ENCODE results near the gene PHEX. TPM values are rescaled to one million over a fixed set of nuclear protein-coding genes. Genes with fewer than 3 reads are reported as not detected.
"Not testable (repeated sequence)": the region's sequence is repeated elsewhere in the genome, so short reads cannot be mapped to it uniquely, and the experiment has no call there.

PHEX gene
- total RNA-seq, 1 donor from 2014 or later = 0.96 TPM

DNA sequence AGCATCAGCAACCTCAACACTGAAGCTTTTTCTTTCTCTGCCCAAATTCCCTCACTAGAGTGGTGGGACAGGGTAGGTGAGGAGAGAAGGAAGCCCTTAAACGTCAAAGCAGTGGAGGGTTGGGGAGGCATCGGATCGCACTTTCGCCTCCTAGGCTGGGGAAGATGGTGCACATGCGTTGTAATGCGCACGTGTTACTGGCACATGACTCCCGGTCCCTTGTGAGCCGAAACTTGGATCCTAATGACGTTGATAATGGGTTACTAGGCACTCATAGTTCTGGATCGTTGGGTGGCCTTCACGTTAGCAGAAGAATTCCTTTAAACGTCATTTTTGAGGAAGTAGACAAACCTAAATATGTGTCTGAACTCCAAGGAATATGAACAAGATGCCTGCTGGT, 240.5 kb downstream of the PHEX start, which contains the start of gene CBLL2:
Gene CBLL2 (plus strand): TSS at position 301 of the 400 bp plus-strand sequence. CDS start 79 bp downstream, at position 380.
- H3K9me3 Mint-ChIP-seq = peaks cover 34% of the 10 kb centered on the region
- H3K4me3 Mint-ChIP-seq = no peak within 1 kb of the TSS

DNA sequence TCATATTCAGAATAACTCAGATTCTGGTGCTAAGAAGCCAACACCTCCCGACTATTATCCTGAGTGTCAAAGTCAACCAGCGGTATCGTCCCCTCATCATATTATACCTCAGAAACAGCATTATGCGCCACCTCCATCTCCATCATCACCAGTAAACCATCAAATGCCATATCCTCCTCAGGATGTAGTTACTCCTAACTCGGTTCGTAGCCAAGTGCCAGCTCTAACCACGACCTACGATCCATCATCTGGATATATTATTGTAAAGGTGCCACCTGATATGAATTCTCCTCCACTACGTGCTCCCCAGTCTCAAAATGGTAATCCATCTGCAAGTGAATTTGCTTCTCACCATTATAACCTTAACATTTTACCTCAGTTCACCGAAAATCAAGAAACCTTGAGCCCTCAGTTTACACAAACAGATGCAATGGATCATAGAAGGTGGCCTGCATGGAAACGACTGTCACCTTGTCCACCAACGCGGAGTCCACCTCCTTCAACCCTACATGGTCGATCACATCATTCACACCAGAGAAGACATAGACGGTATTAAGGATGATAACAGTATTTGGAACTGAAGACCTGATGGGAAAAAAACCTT, 241.7 kb downstream of the PHEX start:
- Mint-ChIP-seq H3K27ac (no peak overlapping the region), H3K9me3 (peaks cover 42% of the 10 kb centered on the region), H3K36me3 (peaks cover 4% of the 10 kb centered on the region), H3K4me3 (no peak overlapping the region), H3K4me1 (peaks cover 5% of the 10 kb centered on the region), H3K27me3 (ENCODE audit: low read depth) (no peaks in the 10 kb centered on the region)
- DNase-seq (ENCODE audit: low spot score in 2 of 2, unreplicated experiment in 2 of 2) = no peak
- no peak for TF ChIP-seq CTCF (IDR thresholded peaks at IDR 0.05; ENCODE audit: unreplicated experiment)

More for the DNA sequence above, 240.5 kb downstream of the PHEX start, which contains the start of gene CBLL2:
- no peaks in the 10 kb centered on the region for H3K27me3 Mint-ChIP-seq (ENCODE audit: low read depth)
- no peak for DNase-seq (ENCODE audit: low spot score in 2 of 2, unreplicated experiment in 2 of 2)
- peaks cover 4% of the 10 kb centered on the region for H3K36me3 Mint-ChIP-seq
- H3K4me1 Mint-ChIP-seq = peaks cover 7% of the 10 kb centered on the region
- TF ChIP-seq CTCF (IDR thresholded peaks at IDR 0.05; ENCODE audit: unreplicated experiment) = no peak
- H3K27ac Mint-ChIP-seq = no peak within 1 kb of the TSS

DNA sequence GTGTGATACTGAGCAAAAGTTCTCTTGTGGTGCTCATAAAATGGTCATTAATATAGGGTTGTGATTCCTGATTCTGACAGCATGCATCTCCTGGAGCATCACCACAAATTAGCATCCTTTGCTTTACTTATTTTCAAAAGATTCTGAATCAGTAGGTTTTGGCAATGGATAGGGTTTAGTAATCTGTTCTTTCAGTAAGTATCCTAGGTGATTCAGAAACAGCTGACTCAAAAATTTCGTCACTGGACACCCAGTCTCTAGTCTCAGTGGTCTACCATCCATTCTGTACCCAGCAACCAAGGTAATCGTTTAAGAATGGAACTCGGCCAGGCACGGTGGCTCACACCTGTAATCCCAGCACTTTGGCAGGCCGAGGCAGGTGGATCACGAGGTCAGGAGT, 244.7 kb downstream of the PHEX start:
- no peak for TF ChIP-seq CTCF (IDR thresholded peaks at IDR 0.05; ENCODE audit: unreplicated experiment)
- H3K36me3 Mint-ChIP-seq = peaks cover 2% of the 10 kb centered on the region
- H3K9me3 Mint-ChIP-seq = peaks cover 46% of the 10 kb centered on the region
- no peak overlapping the region for H3K27ac Mint-ChIP-seq
- no peak overlapping the region for H3K4me3 Mint-ChIP-seq
- no peaks in the 10 kb centered on the region for H3K4me1 Mint-ChIP-seq
- no peak for DNase-seq (ENCODE audit: low spot score in 2 of 2, unreplicated experiment in 2 of 2)
- H3K27me3 Mint-ChIP-seq (ENCODE audit: low read depth) = no peaks in the 10 kb centered on the region

GRCh38 chrX:22278375-22278774, 246.2 kb downstream of the PHEX start:
- Mint-ChIP-seq H3K36me3 (peaks cover 2% of the 10 kb centered on the region), H3K4me3 (no peak overlapping the region), H3K27ac (no peak overlapping the region), H3K27me3 (ENCODE audit: low read depth) (no peaks in the 10 kb centered on the region), H3K9me3 (peaks cover 52% of the 10 kb centered on the region), H3K4me1 (no peaks in the 10 kb centered on the region)
- no peak for TF ChIP-seq CTCF (IDR thresholded peaks at IDR 0.05; ENCODE audit: unreplicated experiment)
- DNase-seq (ENCODE audit: low spot score in 2 of 2, unreplicated experiment in 2 of 2) = no peak

DNA sequence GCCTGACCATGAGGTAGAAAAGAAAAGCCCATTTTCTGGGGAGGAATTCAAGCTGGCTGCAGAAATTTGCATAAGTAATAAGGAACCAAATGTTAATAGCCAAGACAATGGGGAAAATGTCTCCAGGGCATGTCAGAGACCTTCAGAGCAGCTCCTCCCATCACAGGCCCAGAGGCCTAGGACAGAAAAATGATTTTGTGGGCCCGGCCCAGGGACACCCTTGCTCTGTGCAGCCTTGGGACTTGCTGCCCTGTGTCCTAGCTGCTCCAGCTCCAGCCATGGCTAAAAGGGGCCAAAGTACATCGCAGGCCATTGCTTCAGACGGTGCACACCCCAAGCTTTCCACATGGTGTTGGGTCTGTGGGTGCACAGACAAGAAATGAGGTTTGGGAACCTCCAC, 257.1 kb downstream of the PHEX start:
- H3K27ac Mint-ChIP-seq; H3K27me3 Mint-ChIP-seq (ENCODE audit: low read depth); H3K36me3 Mint-ChIP-seq; DNase-seq (ENCODE audit: low spot score in 2 of 2, unreplicated experiment in 2 of 2); H3K4me1 Mint-ChIP-seq; H3K4me3 Mint-ChIP-seq: not testable (repeated sequence)
- H3K9me3 Mint-ChIP-seq = peaks cover 49% of the 10 kb centered on the region

GRCh38 chrX:22296871-22297270, 264.7 kb downstream of the PHEX start:
- no peaks in the 10 kb centered on the region for H3K36me3 Mint-ChIP-seq
- no peak overlapping the region for H3K4me3 Mint-ChIP-seq
- no peak overlapping the region for H3K27ac Mint-ChIP-seq
- peaks cover 15% of the 10 kb centered on the region for H3K4me1 Mint-ChIP-seq
- no peak for TF ChIP-seq CTCF (IDR thresholded peaks at IDR 0.05; ENCODE audit: unreplicated experiment)
- H3K27me3 Mint-ChIP-seq (ENCODE audit: low read depth) = no peaks in the 10 kb centered on the region
- H3K9me3 Mint-ChIP-seq = peaks cover 27% of the 10 kb centered on the region
- DNase-seq (ENCODE audit: low spot score in 2 of 2, unreplicated experiment in 2 of 2) = no peak
